HepG2 (cell line): ENCODE data around the gene TSC1. TPM values are rescaled to one million over a fixed set of nuclear protein-coding genes. Genes with fewer than 3 reads are reported as not detected.
A peak's percentile ranks its signal among the peaks of the same experiment; 100 is the strongest.

Experiments used
- ARHGAP35 ChIP-seq: sonication (generic); formaldehyde crosslinking; IDR thresholded peaks from 2 replicates; pipeline ENCODE4 v1.9.0; 2022; ENCODE audit warnings: mild to moderate bottlenecking, inconsistent platforms, moderate library complexity, missing genetic modification reagents, borderline replicate concordance
- GATAD1 ChIP-seq: IDR thresholded peaks from 2 replicates; pipeline ENCODE4 v1.6.1; 2016; ENCODE audit warnings: missing genetic modification reagents, missing compliant biosample characterization
- HINFP ChIP-seq: sonication (generic); formaldehyde crosslinking; IDR thresholded peaks from 2 replicates; pipeline ENCODE4 v1.4.0; 2020; ENCODE audit warnings: low read depth, mild to moderate bottlenecking, missing genetic modification reagents
- HNF1B ChIP-seq: sonication (generic); formaldehyde crosslinking; IDR thresholded peaks from 2 replicates; pipeline ENCODE4 v1.5.1; 2020; ENCODE audit warnings: mild to moderate bottlenecking, moderate library complexity, missing genetic modification reagents
- KDM5A ChIP-seq: fragments of 200-600 bp; sonication (generic); IDR thresholded peaks from 2 replicates; pipeline ENCODE4 v1.7.0; 2018; ENCODE audit warnings: antibody characterized with exemption, mild to moderate bottlenecking, low read length, borderline replicate concordance
- KMT2B ChIP-seq: IDR thresholded peaks from 2 replicates; pipeline ENCODE4 v1.6.1; 2016; ENCODE audit warnings: missing genetic modification reagents, missing compliant biosample characterization
- NFAT5 ChIP-seq: sonication (generic); formaldehyde crosslinking; IDR thresholded peaks from 2 replicates; pipeline ENCODE4 v1.4.0; 2020; ENCODE audit warnings: missing genetic modification reagents
- NFYB ChIP-seq: sonication (generic); formaldehyde crosslinking; IDR thresholded peaks from 2 replicates; pipeline ENCODE4 v1.4.0; 2020; ENCODE audit warnings: missing genetic modification reagents
- RELA ChIP-seq: sonication (generic); formaldehyde crosslinking; IDR thresholded peaks from 2 replicates; pipeline ENCODE4 v1.4.0; 2020; ENCODE audit warnings: missing genetic modification reagents
- SIN3B ChIP-seq: fragments of 150-350 bp; IDR thresholded peaks from 2 replicates; pipeline ENCODE4 v1.6.1; 2014; ENCODE audit warnings: low read length
- SKI ChIP-seq: fragments of 450-650 bp; IDR thresholded peaks from one replicate; pipeline ENCODE4 v1.6.1; 2018; ENCODE audit warnings: mild to moderate bottlenecking; ENCODE audit not compliant: partially characterized antibody
- SNAI1 ChIP-seq: sonication (generic); formaldehyde crosslinking; IDR thresholded peaks from 2 replicates; pipeline ENCODE4 v1.5.0; 2020; ENCODE audit warnings: mild to moderate bottlenecking, missing genetic modification reagents, borderline replicate concordance
- TBX3 ChIP-seq: fragments of 450-650 bp; IDR thresholded peaks from 2 replicates; pipeline ENCODE4 v1.6.1; 2017; ENCODE audit warnings: antibody characterized with exemption, mild to moderate bottlenecking, inconsistent platforms, borderline replicate concordance
- THRA ChIP-seq: sonication (generic); formaldehyde crosslinking; IDR thresholded peaks from 2 replicates; pipeline ENCODE4 v1.4.0; 2020; ENCODE audit warnings: missing genetic modification reagents, borderline replicate concordance
- ZMYM2 ChIP-seq: sonication (generic); formaldehyde crosslinking; IDR thresholded peaks from 2 replicates; pipeline ENCODE4 v1.8.0; 2022; ENCODE audit warnings: mild to moderate bottlenecking, missing genetic modification reagents
- ZNF343 ChIP-seq: sonication (generic); formaldehyde crosslinking; IDR thresholded peaks from 2 replicates; pipeline ENCODE4 v1.4.0; 2020; ENCODE audit warnings: mild to moderate bottlenecking, missing genetic modification reagents
- ZNF383 ChIP-seq: sonication (generic); formaldehyde crosslinking; IDR thresholded peaks from 2 replicates; pipeline ENCODE4 v1.4.0; 2020; ENCODE audit warnings: missing genetic modification reagents, mild to moderate bottlenecking, borderline replicate concordance
- ZNF576 ChIP-seq: sonication (generic); formaldehyde crosslinking; IDR thresholded peaks from 2 replicates; pipeline ENCODE4 v1.4.0; 2020; ENCODE audit warnings: mild to moderate bottlenecking, missing genetic modification reagents
- polyA plus RNA-seq, 8 experiments: library from polyadenylated mRNA; depleted of rRNA in 3 of 8; stranded (reverse) in 7 of 8; unstranded in 1 of 8; fragments of >200 nt; fragmentation: Illumina TruSeq in 4 of 8; extraction: Trizol in 4 of 8; gene quantifications; 2 replicates each; pipeline versions ENCODE4 v1.2.1 to v1.2.3, GENCODE V29; 2011 to 2016; ENCODE audit warnings: low read depth in 4 of 8, missing spikeins in 1 of 8, mixed read lengths in 1 of 8; ENCODE audit not compliant: insufficient read depth in 1 of 8
- total RNA-seq, 5 experiments: library from RNA; depleted of rRNA; stranded (reverse); fragments of >200 nt; fragmentation: Illumina TruSeq; extraction: Trizol; gene quantifications; 2 replicates each; pipeline ENCODE4 v1.2.3, GENCODE V29; 2016; ENCODE audit warnings: low read depth in 1 of 5

Gene TSC1
- total and polyA plus RNA-seq, 2 of the 13 experiments (the other 11 are each of a cell fraction or from before 2014, with no cell fraction given), result 31.6 to 66.1 TPM

GRCh38 chr9:132877824-132878694 is 66.4 kb downstream of the TSC1 start, which contains the start of gene AK8 (continued):
- TF ChIP-seq KMT2B (CRISPR knock-in tag) (peak; percentile 42; the same call in 1 of the 2 replicates), ARHGAP35 (CRISPR knock-in tag) (peak; percentile 62; the same call in 1 of the 2 replicates), NFAT5 (peak; percentile 83; the same call in 1 of the 2 replicates), RELA (CRISPR knock-in tag) (peak; percentile 50; the same call in 1 of the 2 replicates), HINFP (CRISPR knock-in tag) (peak; percentile 46; the same call in 1 of the 2 replicates), GATAD1 (CRISPR knock-in tag) (peak; percentile 89), ZMYM2 (CRISPR knock-in tag) (0 out of 2 replicates have a peak, but pooled peaks have one; percentile 73), NFYB (CRISPR knock-in tag) (no peak), TBX3 (no peak), HNF1B (CRISPR knock-in tag) (peak; percentile 46; the same call in 1 of the 2 replicates), ZNF576 (no peak), KDM5A (peak; percentile 93), ZNF343 (0 out of 2 replicates have a peak, but pooled peaks have one; percentile 59), SIN3B (peak; percentile 73; the same call in 1 of the 2 replicates), ZNF383 (CRISPR knock-in tag) (no peak), SKI (peak; percentile 57), SNAI1 (CRISPR knock-in tag) (no peak), THRA (CRISPR knock-in tag) (peak; percentile 8; the same call in 1 of the 2 replicates)
